Endodermal cell (in vitro differentiated cells): ENCODE data around the gene SLC25A21. TPM values are rescaled to one million over a fixed set of nuclear protein-coding genes. Genes with fewer than 3 reads are reported as not detected.
A peak's percentile ranks its signal among the peaks of the same experiment; 100 is the strongest.

Source experiments
- DNase-seq: peaks from one replicate; pipeline ENCODE4 v3.0.0-alpha.2; 2017
- H3K27ac ChIP-seq: 2 replicates; pipeline ENCODE4 v1.5.1; 2013; ENCODE audit warnings: mild to moderate bottlenecking, low read depth, low read length, moderate library complexity
- H3K27me3 ChIP-seq: 2 replicates; pipeline ENCODE4 v1.6.1; 2013; ENCODE audit warnings: mild to moderate bottlenecking, low read length, moderate library complexity; ENCODE audit not compliant: insufficient read depth, control insufficient read depth, poor library complexity, severe bottlenecking
- H3K36me3 ChIP-seq: 2 replicates; pipeline ENCODE4 v1.7.0; 2013; ENCODE audit warnings: mild to moderate bottlenecking, low read length, moderate library complexity; ENCODE audit not compliant: control insufficient read depth, insufficient read depth
- H3K4me1 ChIP-seq: one replicate; pipeline ENCODE4 v1.7.0; 2013; ENCODE audit warnings: low read length; ENCODE audit not compliant: control insufficient read depth, insufficient read depth
- H3K4me3 ChIP-seq: 2 replicates; pipeline ENCODE4 v1.5.1; 2013; ENCODE audit warnings: mild to moderate bottlenecking, low read length, moderate library complexity
- H3K9ac ChIP-seq: 2 replicates; pipeline ENCODE4 v1.6.1; 2013; ENCODE audit warnings: mild to moderate bottlenecking, low read length, moderate library complexity; ENCODE audit not compliant: poor library complexity, severe bottlenecking; ENCODE audit errors: extremely low read depth
- H3K9me3 ChIP-seq: 2 replicates; pipeline ENCODE4 v1.6.1; 2013; ENCODE audit warnings: mild to moderate bottlenecking, low read length, moderate library complexity; ENCODE audit not compliant: control insufficient read depth
- H3K27ac Mint-ChIP-seq: 2 replicates; pipeline ENCODE4 v1.8.0; 2020; ENCODE audit warnings: mixed read lengths
- H3K27me3 Mint-ChIP-seq: 2 replicates; pipeline ENCODE4 v1.8.0; 2021; ENCODE audit warnings: mild to moderate bottlenecking, mixed read lengths; ENCODE audit not compliant: insufficient read depth
- H3K36me3 Mint-ChIP-seq: 2 replicates; pipeline ENCODE4 v1.8.0; 2020; ENCODE audit warnings: low read depth, mixed read lengths
- H3K4me1 Mint-ChIP-seq: 2 replicates; pipeline ENCODE4 v1.8.0; 2020; ENCODE audit warnings: mixed read lengths
- H3K4me3 Mint-ChIP-seq: 2 replicates; pipeline ENCODE4 v1.8.0; 2020; ENCODE audit warnings: mild to moderate bottlenecking, moderate library complexity, mixed read lengths
- H3K9me3 Mint-ChIP-seq: 2 replicates; pipeline ENCODE4 v1.8.0; 2020; ENCODE audit warnings: mild to moderate bottlenecking, mixed read lengths
- CTCF ChIP-seq: fragments of 200-600 bp; sonication (generic); conservative IDR thresholded peaks from 2 replicates; pipeline ENCODE4 v1.5.0; 2021; ENCODE audit warnings: antibody characterized with exemption, mild to moderate bottlenecking
- WGBS, 2 experiments: methylation state at CpG; one replicate each; pipeline versions ENCODE4 v1.1.5 to v1.1.7; 2013; ENCODE audit warnings: missing lambda C conversion rate in 2 of 2, mixed read lengths in 1 of 2; ENCODE audit not compliant: insufficient coverage in 1 of 2, insufficient read length in 1 of 2; 5-methylcytosine and 5-hydroxymethylcytosine counted together
- total RNA-seq, 2 donors: library from RNA; stranded (reverse); fragmentation: NEBNext Ultra II Directional in 1 of 2; extraction: Animal tissue kit (Norgen Biotek cat#: 25700) in 1 of 2; gene quantifications; 2 replicates in 1 of 2; 3 replicates in 1 of 2; pipeline ENCODE4 v1.2.1, GENCODE V29; 2021

Gene SLC25A21
- total RNA-seq, 2 donors from 2014 or later: 1.9 TPM

- H3K9ac ChIP-seq: no peak overlapping the region
- Mint-ChIP-seq H3K27ac (no peak overlapping the region), H3K4me1 (peaks cover 23% of the 10 kb centered on the region), H3K36me3 (no peaks in the 10 kb centered on the region), H3K4me3 (peak overlapping the region; percentile 41), H3K9me3 (no peaks in the 10 kb centered on the region), H3K27me3 (peaks cover 100% of the 10 kb centered on the region)
- no peaks in the 10 kb centered on the region for H3K9me3 ChIP-seq
- H3K27me3 ChIP-seq: peaks cover 100% of the 10 kb centered on the region
- H3K36me3 ChIP-seq: no peaks in the 10 kb centered on the region
- DNase-seq: peak; percentile 82
- peak overlapping the region; percentile 44 for H3K4me3 ChIP-seq
- H3K4me1 ChIP-seq: peaks cover 14% of the 10 kb centered on the region
- TF ChIP-seq CTCF: no peak
- 1 to 2% methylated on average over 18 to 55 of the region's 55 CpGs for WGBS, 2 experiments
- no peak overlapping the region for H3K27ac ChIP-seq
Observed at GRCh38 chr14:36657399-36658122, 514.8 kb downstream of the SLC25A21 start.

- Histone ChIP-seq H3K4me3 (peak overlapping the region; percentile 44), H3K9me3 (no peaks in the 10 kb centered on the region), H3K4me1 (peaks cover 14% of the 10 kb centered on the region), H3K27me3 (peaks cover 100% of the 10 kb centered on the region), H3K36me3 (no peaks in the 10 kb centered on the region), H3K27ac (no peak overlapping the region), H3K9ac (no peak overlapping the region)
- Mint-ChIP-seq H3K36me3 (no peaks in the 10 kb centered on the region), H3K4me3 (peak overlapping the region; percentile 41), H3K27me3 (peaks cover 100% of the 10 kb centered on the region), H3K9me3 (no peaks in the 10 kb centered on the region), H3K27ac (no peak overlapping the region), H3K4me1 (peaks cover 17% of the 10 kb centered on the region)
- no peak for DNase-seq
- 5% methylated on average over 28 to 31 of the region's 31 CpGs for WGBS, 2 experiments
- no peak for TF ChIP-seq CTCF
Observed at GRCh38 chr14:36656687-36657398, 515.6 kb downstream of the SLC25A21 start.

GRCh38 chr14:36655963-36656686 is 516.3 kb downstream of the SLC25A21 start:
- Histone ChIP-seq H3K4me1 (peaks cover 14% of the 10 kb centered on the region), H3K27ac (no peak overlapping the region), H3K27me3 (peaks cover 100% of the 10 kb centered on the region), H3K36me3 (no peaks in the 10 kb centered on the region), H3K4me3 (peak overlapping the region; percentile 71), H3K9me3 (no peaks in the 10 kb centered on the region), H3K9ac (no peak overlapping the region)
- DNase-seq: peak; percentile 94
- WGBS, 2 experiments: 3 to 4% methylated on average over 42 to 48 of the region's 48 CpGs
- Mint-ChIP-seq H3K4me1 (peaks cover 13% of the 10 kb centered on the region), H3K27me3 (peaks cover 100% of the 10 kb centered on the region), H3K4me3 (peak overlapping the region; percentile 41), H3K36me3 (no peaks in the 10 kb centered on the region), H3K27ac (no peak overlapping the region), H3K9me3 (no peaks in the 10 kb centered on the region)
- peak; percentile 91 for TF ChIP-seq CTCF
